LNCAP (cell line): ENCODE measurements around the gene SEMA3F.

Experiments
- CTCF ChIP-seq: fragments of 450-650 bp; IDR thresholded peaks from 2 replicates; pipeline ENCODE4 v1.5.1; 2017; ENCODE audit warnings: mild to moderate bottlenecking

Gene SEMA3F

GRCh38 chr3:50151728-50152127 is 3.4 kb upstream of the SEMA3F start:
- TF ChIP-seq CTCF = no peak

- TF ChIP-seq CTCF = no peak
Observed at GRCh38 chr3:50153782-50154475, 1.2 kb upstream of the SEMA3F start.

GRCh38 chr3:50154476-50154839 is 666 bp upstream of the SEMA3F start:
- no peak for TF ChIP-seq CTCF

- TF ChIP-seq CTCF = no peak
Observed at GRCh38 chr3:50155491-50155878, 361 bp downstream of the SEMA3F start.

- no peak for TF ChIP-seq CTCF
Observed at GRCh38 chr3:50155891-50156290, 767 bp downstream of the SEMA3F start.

- no peak for TF ChIP-seq CTCF
Observed at GRCh38 chr3:50156549-50157493, 1.7 kb downstream of the SEMA3F start.

GRCh38 chr3:50157827-50158529 is 2.9 kb downstream of the SEMA3F start:
- no peak for TF ChIP-seq CTCF
